ENCODE measurements around the gene KLRF2.

The KLRF2 gene

DNA sequence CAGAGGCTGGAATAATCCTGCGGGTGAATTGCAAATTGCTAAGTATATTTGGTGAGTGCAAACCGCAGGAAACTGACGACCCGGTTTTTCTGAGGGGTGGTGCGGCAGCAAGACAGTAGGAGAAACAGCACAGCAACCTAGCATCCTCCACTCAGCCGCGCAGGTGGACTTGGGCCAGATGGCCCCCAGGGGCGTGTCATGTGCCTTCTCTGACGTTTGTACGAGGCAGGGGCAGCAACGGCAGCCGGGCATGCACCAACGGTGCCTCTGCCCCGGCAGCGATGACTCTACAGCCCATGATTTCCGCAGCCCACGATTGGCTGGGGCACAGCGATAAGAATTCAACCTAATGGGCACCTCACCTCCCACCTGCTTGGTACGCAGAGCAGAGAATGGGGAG lies 62.0 kb downstream of the KLRF2 start:
- DNase-seq: no peak

- no peak for DNase-seq
Measured at GRCh38 chr12:9944391-9944790, 63.1 kb downstream of the KLRF2 start.

Data from NK-92 treated with Interleukin-12 subunit alpha and Interleukin-12 subunit beta, amount 100 ng/mL, for 24 hours (cell line).